GM12801 (cell line): ENCODE data around the gene ANOS1.

Source experiments
- TF ChIP-seq, protein P1 (sequence below): IDR thresholded peaks from one replicate; pipeline ENCODE4 v1.5.1; 2011; ENCODE audit warnings: control low read depth; ENCODE audit not compliant: insufficient read length; ENCODE audit errors: extremely low read depth

Gene ANOS1

GRCh38 chrX:8546715-8547114 is 185.2 kb downstream of the ANOS1 start:
- TF ChIP-seq, protein P1, sequence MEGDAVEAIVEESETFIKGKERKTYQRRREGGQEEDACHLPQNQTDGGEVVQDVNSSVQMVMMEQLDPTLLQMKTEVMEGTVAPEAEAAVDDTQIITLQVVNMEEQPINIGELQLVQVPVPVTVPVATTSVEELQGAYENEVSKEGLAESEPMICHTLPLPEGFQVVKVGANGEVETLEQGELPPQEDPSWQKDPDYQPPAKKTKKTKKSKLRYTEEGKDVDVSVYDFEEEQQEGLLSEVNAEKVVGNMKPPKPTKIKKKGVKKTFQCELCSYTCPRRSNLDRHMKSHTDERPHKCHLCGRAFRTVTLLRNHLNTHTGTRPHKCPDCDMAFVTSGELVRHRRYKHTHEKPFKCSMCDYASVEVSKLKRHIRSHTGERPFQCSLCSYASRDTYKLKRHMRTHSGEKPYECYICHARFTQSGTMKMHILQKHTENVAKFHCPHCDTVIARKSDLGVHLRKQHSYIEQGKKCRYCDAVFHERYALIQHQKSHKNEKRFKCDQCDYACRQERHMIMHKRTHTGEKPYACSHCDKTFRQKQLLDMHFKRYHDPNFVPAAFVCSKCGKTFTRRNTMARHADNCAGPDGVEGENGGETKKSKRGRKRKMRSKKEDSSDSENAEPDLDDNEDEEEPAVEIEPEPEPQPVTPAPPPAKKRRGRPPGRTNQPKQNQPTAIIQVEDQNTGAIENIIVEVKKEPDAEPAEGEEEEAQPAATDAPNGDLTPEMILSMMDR: no peak

- TF ChIP-seq, protein P1: no peak
Measured at GRCh38 chrX:8520791-8521190, 211.1 kb downstream of the ANOS1 start.

DNA sequence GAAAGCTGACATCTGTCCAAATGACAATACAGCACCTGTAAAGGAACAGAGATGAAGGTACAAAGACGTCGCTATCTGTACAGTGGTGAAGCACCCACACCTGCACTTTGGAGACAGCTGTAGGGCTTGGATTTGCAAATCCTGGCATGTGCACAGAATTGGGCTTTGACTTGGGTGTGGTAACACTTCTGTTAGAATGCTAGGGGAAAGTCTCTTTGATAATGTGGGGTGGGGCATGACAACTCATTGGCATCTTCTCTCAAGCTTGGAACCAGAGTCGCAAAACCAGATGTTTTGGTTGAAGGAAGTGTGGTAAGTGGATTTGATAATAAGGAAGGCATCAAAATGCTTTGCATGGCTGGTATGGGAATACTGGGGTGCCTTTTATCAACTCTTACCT is 211.8 kb downstream of the ANOS1 start:
- TF ChIP-seq, protein P1: no peak

- TF ChIP-seq, protein P1: no peak
Measured at GRCh38 chrX:8504451-8504850, 227.5 kb downstream of the ANOS1 start.

DNA sequence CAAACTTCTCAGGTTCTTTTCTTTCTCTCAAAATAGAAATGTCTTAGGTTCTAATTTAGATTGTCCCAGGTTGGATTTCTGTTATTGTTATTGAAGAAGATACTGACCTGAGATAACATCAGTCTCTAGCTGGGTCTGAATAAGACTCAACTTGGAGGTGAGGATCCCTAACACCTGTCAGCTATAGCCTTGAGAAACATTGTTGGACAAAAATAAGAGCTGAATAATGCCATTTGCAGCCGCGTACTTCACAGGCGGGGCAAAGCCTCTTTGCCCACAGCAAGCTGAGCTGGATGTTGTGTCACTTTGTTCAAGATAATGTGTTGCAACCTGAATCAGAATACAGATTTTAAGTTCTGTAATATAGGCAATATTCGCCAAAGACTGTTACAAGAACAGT is 231.7 kb downstream of the ANOS1 start:
- TF ChIP-seq, protein P1: no peak

- TF ChIP-seq, protein P1: no peak
Measured at GRCh38 chrX:8484360-8484949, 247.5 kb downstream of the ANOS1 start.
